Measurements from ENCODE around the gene MIGA1.

- TF ChIP-seq POLR2A (IDR thresholded peaks at IDR 0.05; ENCODE audit: low read length), result no peak
- TF ChIP-seq E2F6 (IDR thresholded peaks at IDR 0.05; ENCODE audit: borderline replicate concordance, low read depth), result no peak
- no peak for TF ChIP-seq CTCF (IDR thresholded peaks at IDR 0.05)
- no peak for TF ChIP-seq FOSL2 (IDR thresholded peaks at IDR 0.05)
- TF ChIP-seq FOSL2 (CRISPR knock-in tag; IDR thresholded peaks at IDR 0.05), result no peak
- no peak for TF ChIP-seq RFX5 (IDR thresholded peaks at IDR 0.05)
- TF ChIP-seq RAD21 (conservative IDR thresholded peaks at IDR 0.05 in 1 of 2, IDR thresholded peaks at IDR 0.05 in 1 of 2), result no peak
- no peak for TF ChIP-seq MYC (IDR thresholded peaks at IDR 0.05; ENCODE audit: borderline replicate concordance, low read length)
- no peak for TF ChIP-seq JUNB (IDR thresholded peaks at IDR 0.05)
- TF ChIP-seq CEBPB (IDR thresholded peaks at IDR 0.05), result no peak
- no peak for TF ChIP-seq HEYL (CRISPR knock-in tag; IDR thresholded peaks at IDR 0.05)
- no peak for TF ChIP-seq REST (IDR thresholded peaks at IDR 0.05)
- no peak for TF ChIP-seq POLR2AphosphoS2 (conservative IDR thresholded peaks at IDR 0.05; ENCODE audit: low read length)
- no peak for TF ChIP-seq CBX8 (IDR thresholded peaks at IDR 0.05)
Observed at GRCh38 chr1:77824694-77825093, 45.2 kb downstream of the MIGA1 start.
